HG03354 (cell line): Measurements from ENCODE around the gene CPO.

Experiments used
- ATAC-seq: cut with Tn5 transposase; IDR thresholded peaks from one replicate; pipeline ENCODE4 v1.9.1; 2021; ENCODE audit warnings: mild to moderate bottlenecking; ENCODE audit not compliant: unreplicated experiment, poor library complexity, severe bottlenecking

CPO gene

DNA sequence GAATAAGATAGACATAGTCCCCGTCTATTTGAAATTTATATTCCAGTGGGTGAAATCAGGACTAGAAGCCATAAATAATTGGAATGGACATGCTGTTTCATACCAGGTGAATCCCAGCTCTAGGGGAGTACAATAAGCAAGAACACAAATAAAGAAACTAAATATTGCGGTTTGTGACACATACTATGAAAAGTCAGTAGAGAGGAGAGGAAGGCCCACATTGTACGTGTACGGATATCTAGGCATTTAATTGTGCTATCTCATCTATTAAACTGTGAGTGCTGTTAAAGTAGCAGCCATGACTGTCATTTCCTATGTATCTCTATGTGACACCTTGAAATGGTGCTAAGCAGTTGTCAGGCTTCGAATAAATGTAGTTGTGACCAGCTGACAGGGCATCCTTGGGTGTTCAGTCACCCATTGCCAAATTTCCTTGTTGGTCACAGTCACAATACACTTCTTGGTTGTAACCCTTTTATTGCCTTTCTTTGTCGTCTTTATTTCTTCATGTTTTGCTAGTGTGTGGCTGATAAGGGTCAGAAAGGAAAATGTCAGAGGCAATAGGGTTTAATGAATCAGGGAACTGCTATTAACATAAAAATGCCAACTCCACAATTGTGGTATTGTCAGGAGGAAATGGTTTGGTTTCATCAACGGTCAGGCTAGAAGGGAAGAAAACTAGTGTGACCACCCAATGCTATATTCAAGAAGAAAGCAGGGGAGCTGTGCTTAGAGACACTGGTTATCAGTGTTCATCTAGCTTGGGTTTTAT, 31.5 kb downstream of the CPO start:
- no peak for ATAC-seq

DNA sequence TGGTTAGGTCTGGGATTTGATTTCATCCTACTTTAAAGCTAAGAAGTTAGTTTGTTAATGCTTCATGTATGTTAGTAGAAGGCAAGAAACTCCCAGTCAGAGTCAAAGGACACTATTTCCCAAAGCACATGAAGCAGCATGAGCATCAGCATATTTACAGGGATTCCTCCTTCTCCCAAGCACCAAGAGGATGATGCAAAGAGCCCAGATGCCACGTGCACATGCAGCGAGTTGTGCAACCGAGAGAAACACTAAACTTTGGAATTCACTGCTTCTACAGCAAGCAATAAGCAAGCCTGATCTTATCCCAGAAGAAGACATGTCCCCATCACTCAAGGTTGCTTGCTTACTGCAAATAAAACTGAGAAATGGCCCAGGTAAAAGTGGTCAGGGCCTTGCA, 32.5 kb downstream of the CPO start:
- no peak for ATAC-seq

DNA sequence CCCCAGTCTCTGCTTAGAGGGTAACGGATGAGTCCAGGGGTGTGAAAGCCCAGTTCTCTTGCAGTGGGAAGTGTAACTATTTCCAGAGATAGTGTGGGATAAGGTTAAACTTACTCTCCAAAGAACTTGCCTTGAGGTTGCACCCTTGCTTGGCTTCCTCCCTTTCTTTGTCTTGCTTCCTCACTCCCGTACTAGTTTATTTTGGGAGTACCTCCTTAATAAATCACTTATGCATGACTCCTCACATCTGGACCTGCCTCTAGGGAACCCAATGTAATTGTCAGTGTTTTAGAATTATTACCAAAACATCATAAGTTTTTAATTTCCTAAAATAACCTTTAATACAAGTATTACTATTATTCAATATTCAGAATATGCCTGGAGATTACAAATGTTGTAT, 35.2 kb downstream of the CPO start:
- ATAC-seq, result no peak

DNA sequence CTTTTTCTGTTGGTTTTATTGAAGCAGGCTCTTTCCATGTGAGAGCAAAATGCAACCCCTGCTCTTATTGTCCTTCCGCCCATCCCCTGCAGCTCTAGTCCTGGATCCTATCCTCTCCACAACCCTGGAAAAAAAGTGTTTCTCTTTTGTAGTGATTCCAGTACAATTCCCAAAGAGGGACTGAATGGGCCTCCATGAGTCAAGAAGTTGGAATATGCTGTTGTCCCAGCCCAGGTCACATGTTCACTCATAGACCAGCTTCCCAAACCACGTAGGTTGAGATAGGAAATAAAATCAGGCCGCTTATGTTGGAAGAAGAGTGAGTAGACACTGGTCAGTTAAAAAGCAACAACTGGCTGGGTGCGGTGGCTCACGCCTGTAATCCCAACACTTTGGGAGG, 39.4 kb downstream of the CPO start:
- ATAC-seq, result no peak

DNA sequence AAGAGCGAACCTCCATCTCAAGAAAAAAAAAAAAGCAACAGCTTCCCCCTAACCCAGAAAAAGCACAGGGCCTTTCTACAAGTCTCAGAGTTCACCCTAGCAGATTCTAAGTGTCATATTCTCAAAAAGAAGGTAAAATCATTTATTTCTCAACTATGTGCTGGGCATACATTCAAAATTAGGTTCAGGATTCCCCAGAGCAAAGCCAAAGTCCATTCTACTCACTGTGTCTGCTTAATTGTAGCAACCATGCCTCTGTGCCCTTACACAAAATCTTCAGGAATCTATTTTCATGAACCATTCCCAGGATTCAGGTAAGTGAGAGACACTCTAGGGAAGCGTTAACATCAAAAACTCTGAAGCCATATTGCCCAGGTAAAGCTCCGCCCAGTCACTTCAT, 40.0 kb downstream of the CPO start:
- no peak for ATAC-seq

DNA sequence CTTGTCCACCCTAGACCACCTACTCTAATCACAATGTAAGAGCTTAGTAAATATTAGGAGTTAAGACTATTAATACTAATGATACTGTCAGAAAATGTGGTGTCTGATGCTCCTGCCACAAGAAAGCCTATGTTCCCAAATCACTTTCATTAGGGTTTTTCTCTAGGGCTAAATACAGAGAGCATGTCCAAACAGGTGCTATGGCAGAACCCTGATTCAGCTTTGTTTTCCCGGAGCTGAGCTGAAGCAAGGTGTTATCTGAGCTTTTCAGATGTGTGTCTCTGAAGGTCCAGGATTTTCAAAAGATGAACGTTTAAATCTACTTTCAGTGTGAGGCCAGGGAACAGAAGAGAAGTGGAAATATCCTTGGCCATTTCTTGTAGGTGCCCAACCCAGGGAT, 40.6 kb downstream of the CPO start:
- no peak for ATAC-seq

DNA sequence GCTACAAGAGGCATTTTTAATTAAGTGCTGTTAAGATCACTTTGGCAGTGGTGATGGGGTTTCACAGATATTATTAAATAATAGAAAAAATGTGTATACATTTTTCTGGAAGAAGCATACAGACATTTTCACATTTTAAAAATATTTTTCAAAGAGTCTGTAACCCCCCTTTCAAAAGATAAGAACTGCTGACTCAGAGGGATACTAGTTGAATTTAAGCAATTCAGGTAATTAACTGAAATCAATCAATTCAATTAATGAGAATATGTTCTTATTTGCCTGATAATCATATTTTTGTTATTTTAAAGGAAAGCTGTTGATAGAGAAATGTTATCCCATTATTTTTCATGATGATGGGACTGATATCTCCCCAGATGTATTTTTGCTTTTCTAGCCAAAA, 41.1 kb downstream of the CPO start:
- ATAC-seq, result no peak

DNA sequence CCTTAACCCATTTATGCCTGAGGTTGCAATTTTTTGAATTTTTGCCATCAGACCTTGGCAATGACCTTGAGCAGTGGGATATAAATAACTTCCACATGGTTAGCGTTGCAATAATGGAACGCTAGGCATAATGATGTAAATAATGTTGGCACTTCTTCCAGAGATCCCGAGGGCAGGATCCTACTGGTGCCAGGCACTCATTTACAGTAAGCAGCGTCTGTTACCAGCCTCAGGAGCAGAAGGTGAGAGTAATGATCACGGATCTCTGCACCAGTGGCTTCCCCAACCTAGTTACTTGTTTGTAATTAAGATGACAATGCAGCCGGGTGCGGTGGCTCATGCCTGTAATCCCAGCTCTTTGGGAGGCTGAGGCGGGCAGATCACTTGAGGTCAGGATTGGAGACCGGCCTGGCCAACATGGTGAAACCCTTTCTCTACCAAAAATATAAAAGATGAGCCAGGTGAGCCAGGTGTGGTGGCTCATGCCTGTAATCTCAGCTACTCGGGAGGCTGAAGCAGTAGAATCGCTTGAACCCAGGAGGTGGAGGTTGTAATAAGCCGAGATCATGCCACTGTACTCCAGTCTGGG, 41.9 kb downstream of the CPO start:
- ATAC-seq, result no peak

DNA sequence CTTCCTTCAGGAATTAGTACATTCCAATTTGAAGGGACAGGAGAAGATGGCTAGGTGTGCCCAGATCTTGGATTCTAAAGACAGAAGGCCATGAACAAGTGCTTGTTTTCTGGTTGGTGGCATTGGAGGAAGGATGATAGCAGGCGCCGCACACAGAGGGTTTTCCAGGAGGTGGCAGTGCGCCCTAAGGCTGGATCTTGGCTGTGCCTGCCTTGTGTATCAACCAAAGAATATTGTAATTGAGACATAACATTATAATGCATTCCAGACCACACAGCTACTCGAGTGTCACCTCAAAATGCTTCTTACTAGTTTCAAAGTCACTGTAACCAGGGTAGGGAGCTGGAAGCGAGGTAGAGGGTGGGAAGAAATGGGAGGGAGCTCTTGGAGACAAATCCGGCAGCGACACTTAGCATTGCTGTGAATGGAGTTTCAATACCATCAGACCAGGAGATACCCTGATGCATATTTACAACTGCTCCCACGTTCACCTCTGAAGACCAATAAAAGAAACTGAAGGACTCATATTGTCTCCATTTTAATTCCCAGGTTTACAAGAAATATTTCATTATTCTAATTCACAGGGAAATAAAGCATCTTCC, 42.5 kb downstream of the CPO start:
- no peak for ATAC-seq

DNA sequence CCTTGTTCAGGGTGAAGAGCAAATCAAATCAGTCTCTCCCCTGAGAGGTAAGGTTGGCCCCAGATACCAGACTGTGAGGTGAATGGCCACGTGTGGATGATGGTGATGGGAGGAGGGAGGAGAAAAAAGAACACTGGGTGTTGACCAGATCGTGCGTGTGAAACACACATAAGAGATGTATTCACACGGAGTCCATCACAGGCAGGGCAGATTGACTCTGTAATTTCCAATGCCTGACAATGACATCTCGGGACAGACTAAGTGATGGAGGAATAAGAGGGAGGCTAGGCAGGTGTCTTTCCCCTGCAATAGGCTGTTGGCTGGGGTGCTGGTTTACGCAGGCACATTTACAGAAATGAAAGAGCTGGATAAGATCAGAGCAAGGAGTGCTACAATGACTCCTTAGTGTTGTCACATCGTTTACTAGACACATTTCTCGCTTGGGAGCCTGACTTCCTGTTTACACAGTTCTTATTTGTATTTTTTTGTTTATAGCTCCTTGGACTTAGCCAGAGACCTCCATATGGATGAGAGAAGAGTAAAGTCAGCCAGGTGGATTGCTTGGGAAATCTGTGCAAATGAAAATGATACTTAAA, 43.1 kb downstream of the CPO start:
- ATAC-seq, result no peak

DNA sequence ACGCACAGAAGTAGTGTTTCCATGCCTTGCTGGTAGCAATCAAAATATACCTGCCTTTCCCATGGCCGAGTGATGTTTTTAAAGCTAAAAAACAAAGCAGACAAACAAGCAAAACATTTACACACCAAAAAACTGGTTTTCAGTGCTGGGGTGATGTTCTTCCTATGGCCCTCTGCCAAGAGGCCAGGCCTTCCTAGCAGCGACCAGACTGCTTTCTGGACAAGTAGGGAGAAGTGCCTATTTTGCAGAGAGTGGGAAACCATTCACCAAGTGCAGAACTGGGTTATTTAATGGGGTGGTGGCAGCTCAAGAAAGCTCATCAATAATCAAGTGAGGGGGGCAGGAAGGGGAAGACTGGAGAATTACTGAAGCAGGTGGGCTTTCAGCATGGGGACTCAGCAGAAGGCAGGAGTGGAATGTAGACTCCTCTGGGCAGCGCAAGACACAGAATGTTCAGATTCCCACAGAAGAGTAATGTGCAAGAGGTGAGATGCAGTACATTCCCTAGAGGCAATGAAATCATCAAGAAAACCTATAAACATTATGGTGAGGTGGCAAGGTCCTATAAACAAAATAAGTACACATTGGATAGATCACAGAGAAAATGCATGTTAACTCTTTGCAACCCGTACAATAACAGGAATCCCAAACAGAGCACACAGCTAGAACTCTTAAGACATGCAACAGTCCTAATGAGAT, 44.0 kb downstream of the CPO start:
- no peak for ATAC-seq

DNA sequence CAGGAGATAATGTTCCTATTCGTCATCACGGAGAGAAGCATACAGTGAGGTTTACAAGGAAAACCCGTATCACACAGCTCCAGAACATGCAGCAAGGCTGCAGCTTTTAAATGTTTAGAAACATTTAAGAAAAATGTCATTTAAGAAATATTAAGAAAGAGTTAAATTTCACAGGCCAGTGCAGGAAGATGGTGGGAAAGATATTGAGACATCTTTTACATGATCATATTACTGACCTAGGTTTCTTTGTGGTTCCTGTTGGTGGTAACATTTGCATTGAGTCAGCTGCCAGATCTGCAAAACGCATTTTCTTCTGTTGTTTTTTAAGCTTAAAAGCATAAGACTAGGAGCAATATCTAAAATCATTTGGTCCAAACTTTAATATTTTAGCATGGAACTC, 44.9 kb downstream of the CPO start:
- ATAC-seq, result no peak

DNA sequence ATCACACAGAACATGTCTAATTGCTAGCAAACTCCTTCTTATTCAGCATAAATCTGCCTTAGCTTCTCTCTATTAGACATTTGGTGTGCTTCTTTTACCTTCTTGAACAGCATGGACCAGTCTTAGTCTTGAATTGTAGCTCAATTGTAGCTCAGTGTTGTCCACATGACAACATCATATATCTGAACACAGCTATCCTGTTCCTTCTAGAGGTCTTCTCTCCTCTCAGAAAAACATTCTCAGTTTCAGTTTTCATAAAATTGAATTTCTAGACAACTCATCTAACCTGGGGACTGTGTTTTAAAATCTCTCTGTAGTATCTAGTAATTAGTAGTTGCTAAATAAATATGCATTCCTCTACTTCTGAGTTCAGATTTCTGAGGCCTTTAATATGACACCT, 47.6 kb downstream of the CPO start:
- no peak for ATAC-seq

DNA sequence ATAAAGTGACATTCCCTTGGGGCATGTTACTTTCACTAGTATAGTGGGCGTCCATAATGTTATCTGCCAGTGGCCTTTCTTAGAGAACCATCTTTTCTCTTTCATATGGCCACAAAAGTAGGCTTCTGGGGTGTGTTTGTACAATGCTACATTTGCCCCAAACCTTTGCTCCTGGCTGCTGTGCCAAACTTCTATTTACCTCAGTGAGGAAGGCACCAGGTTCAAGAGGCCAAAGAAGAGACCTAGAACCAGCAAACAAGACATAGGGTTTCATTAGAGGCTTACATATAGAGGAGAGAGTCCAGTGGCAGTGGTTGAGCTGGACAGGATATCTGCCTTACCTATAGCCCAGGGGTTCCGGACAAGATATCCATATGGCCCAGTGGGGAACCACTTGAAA, 48.5 kb downstream of the CPO start:
- ATAC-seq, result no peak

DNA sequence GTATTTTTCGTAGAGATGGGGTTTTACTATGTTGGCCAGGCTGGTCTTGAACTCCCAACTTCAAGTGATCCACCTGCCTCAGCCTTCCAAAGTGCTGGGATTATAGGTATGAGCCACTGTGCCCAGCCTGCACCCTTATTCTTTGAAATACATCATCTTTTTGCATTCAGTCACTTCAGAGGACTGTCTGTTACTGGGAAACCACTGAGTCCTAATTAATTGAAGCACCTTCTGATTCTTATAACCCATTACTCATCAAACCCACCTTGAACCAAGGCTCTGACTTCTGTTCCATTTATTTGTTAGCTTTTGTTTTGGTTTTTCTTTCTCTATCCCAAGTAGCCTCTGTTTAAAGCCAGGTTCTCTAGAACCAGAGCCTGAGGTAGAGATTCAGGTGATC, 49.6 kb downstream of the CPO start:
- no peak for ATAC-seq

DNA sequence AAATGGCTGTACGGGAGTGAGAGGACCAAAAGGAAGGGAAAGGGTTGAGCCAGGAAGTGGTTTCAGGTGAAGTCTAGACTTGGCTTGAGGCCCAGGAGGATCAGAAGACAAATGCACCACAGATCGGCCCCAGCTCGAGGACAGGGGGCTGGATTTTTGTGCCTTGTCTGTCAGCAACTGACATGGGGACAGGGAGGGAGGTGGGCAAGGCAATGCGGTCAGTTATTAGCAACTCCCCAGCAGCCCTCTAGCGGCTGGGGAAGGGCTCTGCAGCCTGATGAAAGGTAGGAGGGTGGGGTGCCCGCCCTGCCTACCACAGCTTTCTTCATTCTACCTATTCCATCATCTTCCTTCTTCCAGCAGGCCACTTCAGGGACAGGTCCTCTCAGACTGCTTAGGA, 50.0 kb downstream of the CPO start:
- peak; percentile 92 for ATAC-seq

DNA sequence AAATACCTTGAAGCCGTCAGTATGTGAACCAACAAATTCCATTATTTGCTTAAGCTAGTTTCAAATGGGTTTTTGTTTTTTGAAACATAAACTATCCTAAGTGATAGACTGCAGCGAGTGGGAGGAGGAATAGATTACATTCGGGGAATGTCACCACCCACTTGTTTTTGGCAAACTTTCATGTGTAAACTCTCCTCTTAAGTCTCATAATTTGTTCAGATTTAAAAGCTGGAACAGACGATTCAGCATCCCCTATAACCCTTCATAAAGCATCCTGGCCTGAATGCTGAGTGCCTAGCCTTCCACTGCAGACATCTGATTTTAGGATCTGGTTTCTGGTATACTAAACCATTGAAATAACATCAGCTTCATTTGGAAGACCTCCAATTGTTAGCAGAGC, 51.0 kb downstream of the CPO start:
- ATAC-seq, result no peak

DNA sequence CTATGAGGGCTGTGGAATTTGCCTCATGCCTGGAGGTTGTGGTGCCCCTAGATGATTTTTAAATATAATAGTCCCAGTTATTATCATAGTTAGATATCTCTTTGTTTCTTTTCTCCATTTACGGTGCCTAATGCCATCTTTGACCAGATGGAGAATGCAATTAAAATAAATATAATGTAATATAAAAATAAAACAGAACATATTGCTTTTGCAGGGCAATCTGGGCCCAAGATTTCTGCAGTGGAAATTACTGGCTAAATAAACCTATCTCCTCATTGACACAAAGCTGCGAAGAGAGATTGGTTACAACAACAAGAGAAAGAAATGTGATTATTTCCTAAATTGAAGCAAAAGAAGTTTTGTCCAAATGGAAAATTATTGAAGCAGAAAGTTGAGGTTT, 51.8 kb downstream of the CPO start:
- ATAC-seq, result no peak

DNA sequence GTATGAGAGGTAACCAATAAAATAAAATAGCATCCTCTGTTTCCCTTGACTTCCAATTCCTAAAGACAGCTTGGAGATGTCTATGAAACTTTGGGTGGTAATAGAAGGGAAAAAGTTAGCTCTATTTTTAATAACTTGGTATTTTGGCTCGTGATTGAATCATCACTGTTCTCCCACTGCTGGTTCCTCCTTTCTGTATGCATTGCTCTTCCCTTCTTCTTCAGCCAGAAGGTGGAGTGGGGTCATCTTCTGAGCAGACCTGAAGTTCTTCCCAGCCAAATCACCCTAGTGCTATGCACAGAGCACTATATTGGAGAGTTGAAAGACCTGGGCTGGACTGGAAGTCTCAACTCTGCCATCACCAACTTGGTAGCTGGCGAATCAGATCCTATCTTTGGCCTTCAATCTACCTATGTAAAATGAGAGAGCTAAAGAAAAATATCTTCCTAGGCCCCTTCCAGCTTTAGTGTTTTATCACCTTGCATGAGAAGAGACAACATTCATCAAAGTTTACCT, 54.1 kb downstream of the CPO start:
- ATAC-seq, result no peak

DNA sequence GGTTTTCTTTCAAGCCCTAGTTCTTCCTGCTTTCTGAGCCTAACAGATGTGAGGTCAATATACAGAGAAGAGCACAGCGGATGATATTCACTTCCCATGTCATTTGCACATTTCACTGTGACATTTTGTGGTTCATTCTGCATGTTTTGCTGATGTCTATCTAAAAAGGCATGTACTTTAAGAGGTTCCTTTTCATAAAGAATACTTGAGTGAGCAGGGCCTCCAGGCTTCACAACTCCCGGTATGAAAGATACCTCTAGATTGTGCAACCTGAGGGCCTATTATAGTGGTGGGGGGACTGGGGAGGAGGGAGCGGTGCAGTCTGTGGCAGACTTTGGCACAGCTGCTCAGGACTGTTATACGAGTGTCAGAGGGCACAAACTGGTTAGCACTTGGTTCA, 54.6 kb downstream of the CPO start:
- no peak for ATAC-seq
